ENCODE data around the gene CACNA1D.
"Not testable (repeated sequence)": the region's sequence is repeated elsewhere in the genome, so short reads cannot be mapped to it uniquely, and the experiment has no call there.

Gene CACNA1D

GRCh38 chr3:53657651-53658050 is 163.2 kb downstream of the CACNA1D start:
- no peak for DNase-seq (ENCODE audit: low read depth in 2 of 2)

- no peak for DNase-seq (ENCODE audit: low read depth in 2 of 2)
Observed at GRCh38 chr3:53658613-53659193, 164.3 kb downstream of the CACNA1D start.

- DNase-seq (ENCODE audit: low read depth in 2 of 2): no peak
Observed at GRCh38 chr3:53659996-53660395, 165.6 kb downstream of the CACNA1D start.

- DNase-seq (ENCODE audit: low read depth in 2 of 2): no peak
Observed at GRCh38 chr3:53661480-53661879, 167.1 kb downstream of the CACNA1D start.

GRCh38 chr3:53664812-53665211 is 170.4 kb downstream of the CACNA1D start:
- DNase-seq (ENCODE audit: low read depth in 2 of 2): not testable (repeated sequence)

- no peak for DNase-seq (ENCODE audit: low read depth in 2 of 2)
Observed at GRCh38 chr3:53665608-53666425, 171.4 kb downstream of the CACNA1D start.

GRCh38 chr3:53668872-53669271 is 174.5 kb downstream of the CACNA1D start:
- no peak for DNase-seq (ENCODE audit: low read depth in 2 of 2)

- DNase-seq (ENCODE audit: low read depth in 2 of 2): no peak
Observed at GRCh38 chr3:53670721-53671120, 176.3 kb downstream of the CACNA1D start.

- DNase-seq (ENCODE audit: low read depth in 2 of 2): no peak
Observed at GRCh38 chr3:53671192-53671960, 177.0 kb downstream of the CACNA1D start.

- no peak for DNase-seq (ENCODE audit: low read depth in 2 of 2)
Observed at GRCh38 chr3:53671961-53672299, 177.5 kb downstream of the CACNA1D start.

GRCh38 chr3:53672981-53673380 is 178.6 kb downstream of the CACNA1D start:
- no peak for DNase-seq (ENCODE audit: low read depth in 2 of 2)

- DNase-seq (ENCODE audit: low read depth in 2 of 2): no peak
Observed at GRCh38 chr3:53673722-53674350, 179.4 kb downstream of the CACNA1D start.

- no peak for DNase-seq (ENCODE audit: low read depth in 2 of 2)
Observed at GRCh38 chr3:53674582-53674981, 180.2 kb downstream of the CACNA1D start.

- DNase-seq (ENCODE audit: low read depth in 2 of 2): no peak
Observed at GRCh38 chr3:53675022-53675697, 180.7 kb downstream of the CACNA1D start.

- DNase-seq (ENCODE audit: low read depth in 2 of 2): no peak
Observed at GRCh38 chr3:53675942-53676341, 181.5 kb downstream of the CACNA1D start.

GRCh38 chr3:53677413-53677812 is 183.0 kb downstream of the CACNA1D start:
- DNase-seq (ENCODE audit: low read depth in 2 of 2): no peak

GRCh38 chr3:53680028-53680427 is 185.6 kb downstream of the CACNA1D start:
- no peak for DNase-seq (ENCODE audit: low read depth in 2 of 2)

- no peak for DNase-seq (ENCODE audit: low read depth in 2 of 2)
Observed at GRCh38 chr3:53682807-53683206, 188.4 kb downstream of the CACNA1D start.

- no peak for DNase-seq (ENCODE audit: low read depth in 2 of 2)
Observed at GRCh38 chr3:53688066-53688465, 193.7 kb downstream of the CACNA1D start.

- no peak for DNase-seq (ENCODE audit: low read depth in 2 of 2)
Observed at GRCh38 chr3:53688989-53689388, 194.6 kb downstream of the CACNA1D start.

- DNase-seq (ENCODE audit: low read depth in 2 of 2): no peak
Observed at GRCh38 chr3:53689681-53690080, 195.3 kb downstream of the CACNA1D start.

GRCh38 chr3:53690521-53690920 is 196.1 kb downstream of the CACNA1D start:
- DNase-seq (ENCODE audit: low read depth in 2 of 2): no peak

Data from stimulated activated CD4-positive, alpha-beta T cell treated with anti-CD3 and anti-CD28 coated beads, Interleukin-4, amount 100 ng/mL, for 48 hours (primary cell).